ENCODE results near the gene CCDC13.

GRCh38 chr3:42800251-42800650 lies 27.2 kb upstream of the CCDC13 start:
- TF ChIP-seq CTCF (IDR thresholded peaks at IDR 0.05) (no peak), POLR2A (IDR thresholded peaks at IDR 0.05) (no peak), EP300 (IDR thresholded peaks at IDR 0.05; ENCODE audit: low read depth) (no peak)
